ENCODE results near the gene IGFBP6. TPM values are rescaled to one million over a fixed set of nuclear protein-coding genes. Genes with fewer than 3 reads are reported as not detected.
A peak's percentile ranks its signal among the peaks of the same experiment; 100 is the strongest.

IGFBP6 gene
- polyA plus RNA-seq, 2 of the 4 experiments (the other 2 are of a cell fraction) = 49.1 to 128 TPM

DNA sequence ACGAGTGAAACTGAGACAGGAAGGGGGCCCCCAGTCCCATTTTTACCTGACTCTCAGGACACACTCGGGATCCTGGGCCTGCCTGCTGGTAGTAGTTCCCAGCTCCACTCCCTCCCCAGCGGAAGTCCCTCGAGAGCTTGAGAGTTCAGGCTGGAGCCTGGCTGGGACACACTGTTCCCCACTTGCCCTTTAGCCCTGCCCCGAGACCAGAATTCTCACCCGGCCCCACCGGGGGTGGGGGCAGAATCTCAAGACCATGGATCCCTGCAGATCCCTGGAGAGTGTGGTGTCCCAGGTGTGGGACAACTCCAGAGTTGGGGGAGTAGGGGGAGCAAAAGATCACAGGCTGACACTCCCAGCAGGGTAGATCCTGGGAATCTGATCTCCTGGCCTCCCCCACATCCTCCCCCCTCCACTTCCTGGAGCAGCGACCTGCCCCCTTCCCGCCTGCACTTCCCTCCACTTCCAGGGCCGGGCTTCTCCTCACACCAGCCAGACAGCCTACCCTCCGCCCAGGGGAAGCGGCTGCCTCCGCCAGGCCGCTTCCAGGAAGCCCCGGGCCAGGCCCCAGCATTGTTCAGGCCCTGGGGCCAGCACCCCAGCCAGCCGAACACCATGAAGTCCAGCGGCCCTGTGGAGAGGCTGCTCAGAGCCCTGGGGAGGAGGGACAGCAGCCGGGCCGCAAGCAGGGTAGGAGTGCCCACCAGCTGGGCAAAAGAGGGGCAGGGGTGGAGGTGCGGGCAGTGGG is 47.7 kb upstream of the IGFBP6 start, which contains the start of gene TNS2:
Gene TNS2, plus strand, starts transcription at position 495 of the 748 bp plus-strand sequence. Its CDS starts 121 bp downstream, at position 616.
- FAIRE-seq (no peak), DNase-seq (ENCODE audit: low read depth in 1 of 2, low spot score in 1 of 2) (peak in 1 of 2 experiments; percentile 68), ATAC-seq (peak in 1 of 2 experiments; percentile 7; a peak in 3 of 6 replicates)
- H3K4me2 ChIP-seq = peak within 1 kb of the TSS; percentile 93
- H3K9me3 ChIP-seq = no peaks in the 10 kb centered on the region
- H3K27ac ChIP-seq = peak within 1 kb of the TSS; percentile 99
- POLR2A ChIA-PET = interaction anchor here (1.1 to 3.2 kb wide), 2 partner anchors 29 to 43 kb away, joined by 4 to 27 read pairs; partner anchors contain the start of genes EIF4B and SPRYD3
- CTCF ChIA-PET = interaction anchor here (1.8 to 45.5 kb wide), 4 partner anchors 11 to 148 kb away, joined by 5 to 1424 read pairs (median 163); partner anchors contain the start of genes IGFBP6, SOAT2 and SPRYD3
- no peak for TF ChIP-seq MAZ (IDR thresholded peaks at IDR 0.05; ENCODE audit: borderline replicate concordance, low read depth, low read length)
- TF ChIP-seq POLR2A (IDR thresholded peaks at IDR 0.05; ENCODE audit: low read length) = peak; percentile 24; the same call in 1 of the 2 replicates
- TF ChIP-seq JUN (IDR thresholded peaks at IDR 0.05) = peak in 1 of 2 experiments; percentile 51; a peak in 2 of 5 replicates
- TF ChIP-seq, protein P1, sequence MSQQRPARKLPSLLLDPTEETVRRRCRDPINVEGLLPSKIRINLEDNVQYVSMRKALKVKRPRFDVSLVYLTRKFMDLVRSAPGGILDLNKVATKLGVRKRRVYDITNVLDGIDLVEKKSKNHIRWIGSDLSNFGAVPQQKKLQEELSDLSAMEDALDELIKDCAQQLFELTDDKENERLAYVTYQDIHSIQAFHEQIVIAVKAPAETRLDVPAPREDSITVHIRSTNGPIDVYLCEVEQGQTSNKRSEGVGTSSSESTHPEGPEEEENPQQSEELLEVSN (IDR thresholded peaks at IDR 0.05; ENCODE audit: borderline replicate concordance, low read depth) = peak; percentile 71; the same call in 1 of the 2 replicates
- no peak for TF ChIP-seq HEYL (CRISPR knock-in tag; IDR thresholded peaks at IDR 0.05)
- no peak for TF ChIP-seq RFX5 (IDR thresholded peaks at IDR 0.05)
- TF ChIP-seq FOSB (CRISPR knock-in tag; IDR thresholded peaks at IDR 0.05) = no peak
- no peak for TF ChIP-seq EHF (CRISPR knock-in tag; IDR thresholded peaks at IDR 0.05)
- no peak for TF ChIP-seq RARB (CRISPR knock-in tag; IDR thresholded peaks at IDR 0.05)
- no peak for TF ChIP-seq ZFP36 (IDR thresholded peaks at IDR 0.05; ENCODE audit: borderline replicate concordance, partially characterized antibody)
- WGBS (ENCODE audit: missing lambda C conversion rate) = 4% methylated on average over 20 of the region's 20 CpGs
- H3K4me1 ChIP-seq = peaks cover 83% of the 10 kb centered on the region
- peak within 1 kb of the TSS; percentile 57 for H3K4me3 ChIP-seq

DNA sequence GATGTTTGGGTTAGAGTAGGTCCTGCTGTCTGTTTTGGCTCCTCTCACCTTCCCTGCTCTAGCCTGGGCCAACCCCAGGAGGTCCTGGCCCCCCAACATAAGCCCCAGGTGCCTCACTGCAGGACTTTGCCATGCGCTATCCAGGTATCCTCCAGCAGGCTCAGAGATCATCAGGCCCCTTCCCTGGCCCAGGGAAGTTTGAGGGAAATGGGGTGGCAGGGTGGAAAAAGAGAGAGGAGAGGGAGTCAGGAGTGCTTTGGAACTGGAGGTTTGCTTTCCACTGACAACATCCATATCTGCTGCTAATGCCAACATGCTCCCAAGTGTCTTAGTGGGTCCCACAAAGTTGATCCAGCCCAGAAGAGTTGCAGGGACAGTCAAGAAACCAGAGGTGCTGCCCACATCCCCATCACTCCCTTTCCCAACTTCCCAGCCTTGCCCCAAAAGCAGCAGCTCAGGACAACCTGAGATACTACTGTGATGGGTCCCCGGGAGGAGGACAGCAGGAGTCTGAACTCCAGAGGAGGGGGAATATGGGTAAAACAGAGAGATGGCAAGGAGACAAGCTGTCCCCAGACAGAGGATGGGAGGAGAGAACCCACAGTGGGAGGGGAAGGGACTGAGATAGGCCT is 46.9 kb upstream of the IGFBP6 start:
- ATAC-seq (no peak), FAIRE-seq (no peak), DNase-seq (ENCODE audit: low read depth in 1 of 2, low spot score in 1 of 2) (no peak)
- TF ChIP-seq HOXB5 (CRISPR knock-in tag; IDR thresholded peaks at IDR 0.05) (no peak), MAFK (IDR thresholded peaks at IDR 0.05; ENCODE audit: partially characterized antibody) (no peak), MAZ (IDR thresholded peaks at IDR 0.05; ENCODE audit: borderline replicate concordance, low read depth, low read length) (no peak), HOXB13 (CRISPR knock-in tag; IDR thresholded peaks at IDR 0.05; ENCODE audit: low read depth) (no peak)
- ChIA-PET CTCF (interaction anchor here (0.6 to 45.5 kb wide), 10 partner anchors 8 to 147 kb away, joined by 3 to 1424 read pairs (median 6); partner anchors contain the start of genes IGFBP6, SOAT2 and SPRYD3), POLR2A (interaction anchor here (1.0 kb wide), 1 partner anchor 11 kb away, joined by 3 read pairs; no protein-coding TSS in a partner anchor)
- Histone ChIP-seq H3K4me3 (peak overlapping the region; percentile 57), H3K4me1 (peaks cover 79% of the 10 kb centered on the region), H3K9me3 (no peaks in the 10 kb centered on the region), H3K4me2 (peak overlapping the region; percentile 93), H3K27ac (peak overlapping the region; percentile 99)
- 68% methylated on average over 2 of the region's 2 CpGs for WGBS (ENCODE audit: missing lambda C conversion rate)

DNA sequence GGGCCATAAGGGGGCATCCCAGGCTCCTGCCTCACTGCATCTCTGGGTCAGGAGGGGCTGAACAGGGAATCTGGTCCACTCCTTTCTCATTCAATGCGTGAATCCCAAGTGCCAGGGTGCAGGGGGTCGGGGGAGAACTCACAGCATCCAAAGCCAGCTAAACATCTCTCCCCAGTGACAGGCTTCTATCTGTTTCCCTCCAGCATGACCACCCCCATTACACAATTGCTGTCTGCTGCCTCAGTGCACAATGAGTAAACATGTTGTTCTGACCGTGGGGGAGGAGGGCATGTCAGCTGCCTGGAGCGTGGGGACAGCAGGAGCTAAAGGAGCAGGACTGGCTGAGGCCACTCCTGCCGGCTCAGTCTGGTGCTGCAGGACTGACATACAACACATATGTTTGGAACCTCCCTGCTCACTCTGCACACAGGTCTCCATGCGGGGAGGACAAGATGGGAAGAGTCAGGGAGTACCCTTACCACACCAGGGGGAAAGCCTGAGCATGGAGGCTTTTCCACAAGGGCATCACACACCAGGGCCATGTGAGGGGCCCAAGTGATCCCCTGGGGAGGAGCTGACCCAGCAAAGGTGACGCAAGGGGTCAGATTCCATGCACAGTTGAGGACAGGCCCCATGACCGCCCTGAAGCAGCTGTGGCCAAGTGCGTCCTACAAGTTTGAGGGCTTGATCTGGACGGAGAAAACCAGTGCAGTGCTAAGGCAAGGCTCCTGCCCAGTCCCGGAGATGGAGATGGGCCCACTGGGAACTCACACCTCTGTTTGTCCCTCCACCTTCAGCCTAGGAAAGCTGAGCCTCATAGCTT is 46.2 kb upstream of the IGFBP6 start:
- peak overlapping the region; percentile 57 for H3K4me3 ChIP-seq
- TF ChIP-seq, protein P2, sequence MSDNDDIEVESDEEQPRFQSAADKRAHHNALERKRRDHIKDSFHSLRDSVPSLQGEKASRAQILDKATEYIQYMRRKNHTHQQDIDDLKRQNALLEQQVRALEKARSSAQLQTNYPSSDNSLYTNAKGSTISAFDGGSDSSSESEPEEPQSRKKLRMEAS (IDR thresholded peaks at IDR 0.05) = peak; percentile 19; the same call in 1 of the 2 replicates
- TF ChIP-seq ZC3H11A (IDR thresholded peaks at IDR 0.05) (no peak), CEBPB (IDR thresholded peaks at IDR 0.05) (0 out of 4 replicates have a peak, but pooled peaks of 1 of the 2 experiments have one; percentile 14), REST (IDR thresholded peaks at IDR 0.05) (no peak)
- H3K27ac ChIP-seq = peak overlapping the region; percentile 99
- DNase-seq (ENCODE audit: low read depth in 1 of 2, low spot score in 1 of 2) (peak in 1 of 2 experiments; percentile 43), FAIRE-seq (no peak), ATAC-seq (no peak)
- no peaks in the 10 kb centered on the region for H3K9me3 ChIP-seq
- H3K4me2 ChIP-seq = peak overlapping the region; percentile 93
- POLR2A ChIA-PET = interaction anchor here (0.6 to 1.0 kb wide), 2 partner anchors 10 to 37 kb away, joined by 3 to 4 read pairs; no protein-coding TSS in a partner anchor
- CTCF ChIA-PET = interaction anchor here (0.6 to 45.5 kb wide), 11 partner anchors 9 to 146 kb away, joined by 3 to 1424 read pairs (median 5); partner anchors contain the start of genes IGFBP6, SOAT2 and SPRYD3
- WGBS (ENCODE audit: missing lambda C conversion rate) = 51% methylated on average over 10 of the region's 11 CpGs
- peaks cover 72% of the 10 kb centered on the region for H3K4me1 ChIP-seq

Data from A549 (cell line).